Measurements from ENCODE around the gene CCN6.
"Not testable (repeated sequence)": the region's sequence is repeated elsewhere in the genome, so short reads cannot be mapped to it uniquely, and the experiment has no call there.

Gene CCN6

DNA sequence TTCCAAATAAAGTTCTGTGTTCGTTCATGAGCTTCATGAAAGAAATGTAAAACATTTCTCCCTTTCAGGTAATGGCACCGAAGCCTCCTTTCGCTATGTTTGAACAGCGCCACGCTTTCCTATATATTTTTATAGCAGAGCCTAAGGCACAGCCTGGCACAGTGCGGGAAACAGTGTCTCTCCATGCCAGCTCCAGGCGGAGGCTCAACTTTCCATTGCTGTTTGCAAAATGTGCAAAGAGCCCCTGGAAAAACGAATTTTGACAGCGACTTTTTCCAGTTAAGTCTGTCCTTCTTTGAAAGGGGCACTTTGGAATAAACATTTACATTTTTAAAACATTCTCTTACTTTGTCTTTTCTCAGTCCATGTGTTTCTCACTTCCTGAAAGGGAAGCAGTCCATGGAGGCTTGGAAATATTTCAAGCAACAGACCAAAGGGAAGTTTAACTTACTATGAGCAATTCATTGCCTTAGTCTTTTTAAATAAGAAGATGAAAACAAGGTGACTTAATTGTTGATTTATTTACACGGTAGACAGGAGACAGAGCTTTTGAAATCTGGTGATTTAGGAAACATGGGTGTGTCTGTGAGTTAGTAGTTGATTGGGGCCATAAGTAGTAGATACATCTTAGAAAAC, 769 bp downstream of the CCN6 start:
- DNase-seq = no peak

DNA sequence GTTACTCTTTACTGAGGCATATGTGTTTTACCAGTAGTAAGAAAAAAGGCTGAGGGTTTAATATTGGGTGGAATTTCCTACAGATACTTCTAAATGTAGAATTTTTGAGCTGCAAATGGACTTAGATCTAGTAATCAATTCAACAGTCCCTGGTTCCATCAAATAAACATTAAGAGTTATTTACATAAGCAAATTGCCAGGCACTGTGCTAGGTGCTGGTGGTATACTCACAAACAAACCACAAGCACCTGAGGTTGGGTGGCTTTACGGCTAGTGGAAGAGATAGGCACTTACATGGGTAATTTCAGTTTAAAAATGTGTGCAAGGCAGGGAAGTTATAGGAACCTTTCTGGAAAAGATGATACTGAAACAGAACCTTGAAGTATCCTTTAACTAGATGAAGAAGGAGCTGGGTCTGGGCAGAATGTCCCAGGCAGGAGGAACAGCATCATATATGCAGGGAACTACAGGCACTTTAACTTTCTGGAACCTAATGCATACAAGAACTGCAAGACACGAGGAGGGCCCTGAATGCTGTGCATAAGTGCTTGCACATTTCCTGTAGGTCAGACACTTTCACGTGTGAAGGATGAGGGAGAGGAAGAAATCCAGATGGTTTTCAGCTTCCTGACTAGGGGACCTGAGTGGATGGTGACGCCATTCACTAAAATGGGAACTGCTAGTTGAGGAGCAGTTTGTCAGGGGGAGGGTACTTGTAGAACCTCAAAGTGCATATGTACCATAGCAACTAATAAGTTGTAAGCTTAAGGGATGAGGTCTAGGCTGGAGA, 4.5 kb downstream of the CCN6 start:
- no peak for DNase-seq

DNA sequence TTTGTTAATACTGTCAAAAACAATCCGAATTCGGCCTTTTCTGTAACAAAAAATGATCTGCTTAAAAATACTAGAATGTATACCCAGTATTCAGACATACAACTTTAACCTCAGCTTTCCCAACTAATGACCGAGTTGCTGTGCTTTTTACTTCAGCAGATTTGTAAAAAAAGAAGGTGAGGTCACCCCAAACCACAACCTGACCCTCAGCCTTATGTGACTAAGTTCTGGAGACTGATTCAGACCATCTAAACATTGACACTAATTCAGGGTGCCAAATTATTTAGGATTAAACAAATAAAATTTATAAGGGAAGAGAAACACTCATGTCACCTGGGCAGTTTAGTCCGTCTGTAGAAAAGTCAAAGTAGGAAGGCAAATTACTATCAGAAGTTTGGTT, 7.7 kb downstream of the CCN6 start:
- no peak for DNase-seq

DNA sequence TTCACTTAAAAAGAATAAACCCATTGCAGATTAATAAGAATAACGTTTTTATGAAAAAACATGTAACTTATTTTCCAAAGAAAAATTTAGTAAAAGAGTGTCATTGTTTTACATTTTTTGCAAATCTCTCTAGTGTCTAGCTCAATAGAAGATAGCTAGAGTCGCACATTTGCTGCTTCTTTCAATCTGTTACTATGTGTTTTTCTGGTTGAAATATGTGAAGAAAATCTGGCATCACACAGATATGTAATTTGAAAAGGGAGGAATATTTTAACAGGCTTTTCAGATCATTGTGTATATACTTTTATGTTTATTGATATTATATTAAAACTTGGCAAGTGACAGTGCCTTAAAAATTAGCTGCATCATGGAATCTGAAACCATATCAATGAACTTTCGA, 9.1 kb downstream of the CCN6 start:
- no peak for DNase-seq

DNA sequence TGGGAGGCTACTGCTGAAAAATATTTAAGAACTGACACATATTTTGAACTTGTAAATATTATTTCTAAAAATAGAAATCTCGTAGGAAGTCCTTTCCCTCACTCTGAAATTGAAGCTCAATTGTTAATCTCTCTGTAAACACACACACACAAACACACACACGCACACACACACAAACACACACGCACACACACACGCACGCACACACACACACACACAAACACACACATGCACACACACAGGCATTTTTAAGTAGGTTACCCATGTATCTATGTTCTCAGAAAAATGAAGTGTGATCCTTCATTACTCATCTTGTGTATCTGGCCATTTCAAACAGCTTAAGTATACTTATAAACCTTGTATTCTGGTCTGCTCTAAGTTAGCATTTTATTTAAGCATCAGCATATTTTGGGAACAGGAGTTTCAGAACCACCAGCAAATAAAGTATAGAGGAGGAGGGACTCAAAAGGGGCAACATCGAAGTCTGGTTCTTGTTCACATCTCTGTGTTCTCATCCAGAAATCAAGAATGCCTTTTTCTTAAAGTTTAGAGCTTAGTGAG, 11.6 kb downstream of the CCN6 start:
- no peak for DNase-seq

DNA sequence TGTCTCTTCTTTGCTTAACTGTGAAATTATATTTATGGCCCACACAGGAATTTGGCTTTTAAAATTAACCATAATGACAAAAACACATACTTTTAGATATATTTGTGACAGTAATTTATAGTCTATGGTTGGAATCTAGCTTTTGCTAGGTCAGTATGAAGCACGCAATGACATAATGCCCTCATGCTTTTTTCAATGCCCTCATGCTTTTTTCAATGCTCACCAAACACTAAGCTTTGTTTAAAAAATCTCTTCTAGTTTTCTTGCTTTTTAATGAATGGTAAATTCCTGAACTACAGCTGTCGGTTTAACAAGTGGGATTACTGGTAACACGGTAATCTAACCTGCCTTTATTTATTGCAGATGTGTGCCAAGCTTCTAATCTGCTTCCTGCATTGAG, 12.7 kb downstream of the CCN6 start:
- no peak for DNase-seq

DNA sequence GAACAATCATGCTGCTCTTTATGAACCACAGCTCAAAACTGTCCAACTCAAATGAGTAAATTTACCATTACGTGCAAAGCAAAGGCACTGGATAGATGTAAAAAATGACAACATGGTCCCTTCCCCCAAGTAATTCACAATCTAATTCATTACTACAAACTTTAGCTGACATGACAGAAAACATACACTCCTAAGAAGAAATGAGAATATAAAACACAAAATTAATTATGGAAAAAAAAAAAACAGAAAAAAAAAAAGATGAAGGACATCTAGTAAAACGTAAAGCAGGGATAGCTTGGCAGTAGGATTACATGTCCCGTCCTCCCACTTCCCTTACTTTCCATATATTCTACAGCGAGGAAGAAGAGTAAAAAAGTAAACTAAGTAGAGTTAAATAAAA, 27.7 kb downstream of the CCN6 start:
- DNase-seq = no peak

DNA sequence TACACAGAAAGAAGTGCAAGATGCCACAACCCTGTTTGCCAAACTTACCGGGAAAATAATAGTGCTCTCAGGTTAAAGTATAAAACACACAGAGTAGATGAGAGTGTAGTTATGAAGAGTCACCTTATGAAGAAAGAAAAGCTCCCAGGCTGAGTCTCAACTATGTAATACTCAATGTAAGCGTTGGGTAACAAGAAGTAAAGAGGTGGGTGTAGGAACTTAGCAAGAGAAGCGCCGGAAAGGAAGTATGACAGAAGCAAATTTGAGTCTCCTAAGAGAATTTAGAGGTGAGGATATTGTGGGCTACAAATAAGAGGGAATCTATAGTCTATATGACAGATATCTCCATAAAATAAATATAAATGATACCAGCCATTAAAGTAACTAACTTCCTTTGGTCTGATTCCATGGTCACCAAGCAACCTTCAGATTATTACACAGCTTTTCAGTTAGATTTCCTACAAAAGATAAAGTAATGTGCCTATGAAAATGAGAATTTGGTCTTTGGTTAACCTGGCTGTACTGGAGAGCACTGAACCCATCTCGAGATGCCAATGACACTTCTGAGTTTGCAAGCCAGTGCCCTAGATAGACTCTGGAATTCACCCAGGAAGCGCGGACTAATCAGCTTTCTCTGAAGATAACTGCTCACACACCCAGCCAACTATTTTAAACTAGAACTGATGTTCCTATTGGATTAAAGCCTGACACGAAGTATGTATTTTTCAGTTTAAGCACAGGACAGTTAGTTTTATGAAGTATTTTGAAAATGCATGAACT, 31.6 kb downstream of the CCN6 start:
- DNase-seq = no peak

DNA sequence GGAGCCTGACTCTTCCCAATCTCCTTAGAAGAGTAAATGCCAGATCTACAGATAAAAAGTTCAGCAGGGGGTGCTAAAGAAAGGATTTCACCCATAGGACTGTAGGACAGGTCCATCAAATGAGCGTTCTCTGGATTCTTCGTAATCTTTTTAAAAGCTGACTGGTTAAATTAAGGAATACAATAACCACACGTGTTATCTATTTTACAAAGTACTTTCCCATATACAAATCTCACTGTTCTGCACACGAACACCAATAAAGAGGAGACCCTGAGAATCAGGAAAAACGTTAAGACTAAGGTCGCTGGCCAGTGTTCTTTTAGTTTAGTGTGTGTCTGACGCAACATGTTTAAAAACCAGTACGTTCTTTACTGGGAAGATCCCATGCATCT, 32.8 kb downstream of the CCN6 start:
- DNase-seq = no peak

DNA sequence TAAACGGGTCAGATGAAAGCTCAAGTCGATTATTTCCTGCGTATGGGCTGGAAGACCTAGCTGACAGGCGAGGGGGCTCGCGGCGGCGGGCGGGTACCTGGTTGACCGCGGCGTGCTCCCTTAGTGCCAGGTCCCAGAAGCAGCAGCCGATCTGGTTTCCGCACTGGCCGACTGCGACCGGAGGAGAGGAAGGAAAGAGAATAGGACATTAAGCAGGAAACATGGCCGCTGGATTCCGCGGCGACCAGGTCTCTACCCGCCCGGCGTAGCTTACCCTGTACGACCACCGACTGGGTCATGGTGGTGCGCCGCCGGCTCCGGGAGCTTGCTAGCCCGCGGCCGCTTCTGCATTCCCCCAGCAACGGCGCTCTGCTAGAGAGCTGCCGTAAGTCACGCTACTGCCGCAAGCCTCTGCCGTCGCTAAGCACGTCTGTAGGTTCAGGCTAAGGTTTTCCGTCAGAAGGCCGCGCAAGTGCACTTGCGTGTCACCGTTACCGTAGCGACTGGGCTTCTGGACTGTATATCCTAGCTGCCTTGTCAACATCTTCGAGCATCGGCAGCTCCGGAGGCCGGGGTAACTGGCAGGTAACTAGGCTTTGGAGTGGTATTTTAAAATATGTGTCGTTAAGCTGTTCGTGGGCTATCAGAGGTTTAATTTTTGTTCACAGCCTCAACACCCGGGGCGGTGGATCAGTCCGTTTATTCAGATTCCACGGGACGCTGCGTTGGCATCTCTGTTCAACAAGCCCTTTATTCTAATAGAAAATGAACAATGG, 33.4 kb downstream of the CCN6 start, which contains the start of the genes FAM229B and TUBE1:
Gene FAM229B, plus strand, starts transcription at position 456 of the 776 bp plus-strand sequence. CDS start 11,693 bp downstream, outside the sequence.
Gene TUBE1, minus strand, starts transcription at position 347 of the 776 bp plus-strand sequence. Its CDS starts 48 bp downstream, at position 299.
- DNase-seq = peak; percentile 81

DNA sequence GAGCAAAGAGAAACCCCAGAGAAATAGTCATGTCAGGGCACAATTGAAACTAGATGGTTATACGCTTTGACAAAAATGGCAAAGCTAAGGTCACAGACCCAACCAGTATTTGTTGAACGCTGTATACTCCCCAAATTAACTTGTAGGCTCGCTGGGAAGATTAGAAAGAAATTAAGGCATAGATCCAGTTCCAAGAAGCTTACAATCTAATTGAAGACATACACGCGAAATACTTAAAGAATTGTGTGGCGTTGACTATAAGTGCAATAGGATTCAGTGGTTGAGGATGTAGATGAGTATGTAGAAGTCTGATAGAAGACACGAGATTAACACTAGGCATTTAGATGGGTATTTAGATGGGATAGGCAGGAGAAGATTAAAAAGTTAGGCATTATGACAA, 34.0 kb downstream of the CCN6 start:
- no peak for DNase-seq

DNA sequence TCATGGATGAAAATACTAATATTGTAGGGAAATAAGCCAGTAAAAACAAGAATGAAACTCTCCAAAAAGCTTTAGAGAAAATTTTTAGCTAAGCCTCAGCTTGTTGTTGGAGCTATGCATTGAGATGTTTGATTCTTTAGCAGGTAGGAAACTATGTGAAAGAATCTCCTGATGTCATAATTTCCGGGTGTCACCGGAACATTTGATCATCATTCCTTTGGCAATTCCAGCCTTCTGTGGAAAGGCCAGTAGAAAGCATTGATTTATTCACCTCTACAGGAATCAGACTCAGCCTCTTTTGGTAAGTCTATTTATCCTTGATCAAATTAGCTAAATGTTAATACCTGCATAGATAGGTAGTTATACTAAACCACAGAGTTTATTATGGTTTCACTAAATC, 43.0 kb downstream of the CCN6 start:
- DNase-seq = no peak

DNA sequence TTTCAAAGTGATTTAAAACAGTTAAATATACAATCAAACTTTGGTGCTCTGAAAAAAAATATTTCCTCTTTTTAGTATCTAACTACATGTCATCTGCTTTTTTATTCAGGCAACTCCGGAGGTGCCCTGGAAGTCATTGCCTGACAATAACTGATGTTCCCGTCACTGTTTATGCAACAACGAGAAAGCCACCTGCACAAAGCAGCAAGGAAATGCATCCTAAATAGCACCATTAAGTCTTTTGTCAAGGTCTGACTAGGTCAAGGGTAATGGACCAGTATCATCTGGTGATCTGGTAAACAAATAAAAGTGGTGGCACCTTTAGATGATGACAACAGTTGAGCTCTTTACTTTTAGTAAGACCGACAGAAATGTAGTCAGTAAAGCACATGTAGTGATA, 46.7 kb downstream of the CCN6 start:
- no peak for DNase-seq

DNA sequence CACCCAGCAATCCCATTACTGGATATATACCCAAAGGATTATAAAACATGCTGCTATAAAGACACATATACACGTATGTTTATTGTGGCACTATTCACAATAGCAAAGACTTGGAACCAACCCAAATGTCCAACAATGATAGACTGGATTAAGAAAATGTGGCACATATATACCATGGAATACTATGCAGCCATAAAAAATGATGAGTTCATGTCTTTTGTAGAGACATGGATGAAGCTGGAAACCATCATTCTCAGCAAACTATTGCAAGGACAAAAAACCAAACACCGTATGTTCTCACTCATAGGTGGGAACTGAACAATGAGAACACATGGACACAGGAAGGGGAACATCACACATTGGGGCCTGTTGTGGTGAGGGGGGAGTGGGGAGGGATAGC, 52.1 kb downstream of the CCN6 start:
- DNase-seq = not testable (repeated sequence)

DNA sequence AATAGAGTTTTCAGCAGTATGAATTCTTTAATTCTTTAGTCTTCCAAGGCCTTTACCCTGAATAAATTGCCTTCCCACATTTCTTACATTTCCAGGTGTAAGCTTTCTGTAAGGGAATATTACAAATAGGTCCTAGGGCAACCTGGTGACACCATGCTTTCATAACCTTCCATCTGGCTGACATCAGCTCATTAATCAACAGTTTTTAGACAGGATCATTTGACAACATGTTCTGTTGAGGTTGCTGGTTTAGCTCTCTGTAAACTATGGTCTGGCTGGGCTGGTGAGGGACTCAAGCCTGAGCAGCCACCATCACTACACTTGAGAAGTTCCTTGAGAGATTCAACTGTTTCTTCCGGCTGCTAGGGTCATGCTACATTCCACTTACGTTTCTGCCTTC, 52.7 kb downstream of the CCN6 start:
- DNase-seq = no peak

DNA sequence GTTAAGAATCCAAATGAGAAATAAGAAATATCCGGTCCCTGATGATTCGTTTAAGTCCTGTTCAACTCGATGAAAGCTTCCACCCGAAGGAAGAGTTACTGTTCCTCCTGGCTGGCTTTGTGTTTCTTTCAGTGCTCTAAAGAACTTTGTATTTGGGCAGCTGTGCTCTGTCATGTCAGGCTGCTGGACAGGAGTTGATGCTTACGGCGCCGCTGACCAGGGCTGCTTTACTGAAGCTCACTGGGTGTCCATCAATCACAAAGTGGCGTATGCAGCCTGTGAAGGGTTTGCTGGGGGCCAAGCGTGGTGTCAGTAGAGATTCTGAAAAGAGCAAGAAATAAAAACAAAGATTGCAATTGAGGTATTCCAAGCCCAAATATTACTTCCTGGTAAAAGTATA, 55.4 kb downstream of the CCN6 start:
- no peak for DNase-seq

DNA sequence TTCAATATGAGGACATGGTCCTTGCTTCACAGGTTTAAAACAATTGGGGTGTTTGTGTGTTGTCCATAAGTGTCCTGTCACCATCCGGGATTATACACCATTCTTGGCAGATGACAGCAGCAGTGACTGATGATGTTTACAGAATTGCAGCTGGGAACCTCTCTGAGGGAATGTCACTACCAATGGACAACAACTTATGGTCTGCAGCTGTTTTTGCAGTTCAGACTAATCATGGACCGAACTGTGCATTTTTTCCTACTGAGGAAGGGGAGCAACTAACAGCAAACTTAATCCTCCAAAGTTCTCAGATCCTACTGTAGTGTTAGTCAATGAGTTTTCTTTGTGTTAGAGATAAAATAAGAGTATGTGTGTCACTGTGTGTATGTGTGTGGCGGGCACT, 59.5 kb downstream of the CCN6 start:
- no peak for DNase-seq

DNA sequence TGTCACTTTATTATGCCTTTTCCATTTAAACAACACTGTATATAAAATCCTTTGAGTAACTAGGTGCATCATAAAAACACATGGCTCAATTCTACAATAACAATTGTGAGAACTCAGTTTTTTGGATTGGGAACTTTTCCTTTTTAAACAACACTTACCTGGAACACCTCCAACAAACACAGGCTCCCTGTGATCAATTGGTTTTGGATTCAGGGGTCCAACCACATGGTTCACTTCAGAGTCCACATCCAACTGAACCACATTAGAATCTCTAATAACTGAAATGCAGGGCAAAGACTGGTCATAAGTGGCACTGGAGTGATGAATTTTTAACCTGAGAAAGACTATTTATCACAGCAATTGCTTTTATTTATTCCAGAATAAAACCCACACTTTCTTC, 60.0 kb downstream of the CCN6 start:
- no peak for DNase-seq

DNA sequence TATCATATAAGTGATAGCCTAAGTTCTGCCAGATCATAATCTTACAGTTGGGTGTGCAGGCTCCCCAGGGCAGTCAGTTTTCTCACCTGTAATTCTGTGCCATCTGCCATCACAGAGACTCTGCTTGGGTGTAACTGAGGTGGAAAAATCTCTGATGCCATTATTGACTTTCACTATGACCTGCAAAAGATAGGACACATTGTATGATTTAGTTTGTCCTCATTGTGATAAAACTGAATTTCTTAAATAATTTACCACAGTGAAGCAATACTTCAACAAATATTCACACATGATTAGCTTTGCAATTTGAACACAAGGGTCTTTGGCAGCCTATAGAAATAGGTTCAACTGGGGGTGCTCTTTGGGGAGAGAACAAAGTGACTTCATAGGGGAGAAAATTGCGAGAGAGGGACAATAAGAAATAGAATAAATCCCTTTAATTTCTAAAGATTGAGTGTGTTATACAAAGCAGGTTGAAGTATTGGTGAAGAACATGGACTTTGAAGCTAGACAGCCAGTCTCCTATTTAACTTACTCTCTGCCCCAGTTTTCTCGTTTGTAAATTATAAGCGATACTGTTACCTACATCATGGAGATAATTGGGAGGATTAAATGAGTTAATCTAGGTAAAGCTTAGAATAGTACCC, 60.8 kb downstream of the CCN6 start:
- DNase-seq = no peak

DNA sequence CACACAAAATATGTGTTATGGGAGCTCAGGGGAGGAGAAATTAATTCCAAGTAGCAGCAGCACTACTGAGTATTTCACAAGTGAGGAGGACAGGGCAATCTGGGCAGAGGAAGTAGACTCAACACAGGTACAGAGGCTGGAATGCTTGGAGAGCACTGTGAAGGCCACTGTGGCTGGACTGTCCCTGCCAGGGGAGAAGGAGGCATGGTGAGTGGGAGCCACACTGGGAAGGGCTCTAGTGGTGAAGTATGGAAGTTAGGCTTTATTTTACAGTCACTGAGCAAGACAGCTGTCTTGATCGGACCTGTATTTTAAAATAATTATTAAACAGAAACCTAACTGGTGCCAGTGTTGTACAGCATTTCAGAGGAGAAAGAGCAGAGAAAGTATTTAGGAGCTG, 62.3 kb downstream of the CCN6 start:
- no peak for DNase-seq

DNA sequence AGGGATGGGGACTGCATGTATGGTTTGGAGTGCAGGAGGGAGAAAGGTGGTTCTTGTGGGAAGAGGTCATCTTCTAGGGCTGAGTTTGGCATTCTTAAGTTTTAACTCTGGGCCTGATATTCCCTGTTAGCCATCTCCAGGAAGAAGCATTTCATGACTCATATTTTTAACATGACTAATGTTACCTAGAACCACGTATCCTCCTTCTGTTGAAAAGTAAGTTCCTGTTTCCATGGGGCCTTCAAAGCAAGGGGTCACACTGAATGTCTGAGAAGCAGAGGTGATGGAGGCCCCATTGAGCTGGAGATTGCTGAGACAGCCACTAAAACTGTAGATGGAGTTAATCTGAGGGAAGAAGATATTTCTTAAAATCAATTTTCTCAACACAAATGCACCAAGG, 63.6 kb downstream of the CCN6 start:
- no peak for DNase-seq

DNA sequence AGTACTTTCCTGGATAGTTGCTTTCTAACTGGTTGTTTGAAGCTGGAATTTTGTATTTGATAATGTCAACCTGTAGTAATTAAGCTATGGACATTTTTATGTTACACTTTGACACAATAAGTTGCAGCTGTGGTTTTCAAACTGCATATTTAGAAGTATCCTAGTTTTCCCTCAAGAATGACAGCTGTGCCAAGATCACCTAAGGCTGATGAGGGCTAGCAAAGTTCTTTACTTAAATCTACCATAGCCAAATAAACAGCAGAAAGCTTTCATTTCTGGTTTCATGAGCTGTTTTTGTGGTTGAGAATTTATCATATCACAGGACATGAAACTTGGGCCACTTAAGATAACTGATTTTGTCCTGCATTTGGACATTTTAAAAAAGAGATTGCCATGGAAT, 64.1 kb downstream of the CCN6 start:
- DNase-seq = no peak
